Measurements from ENCODE around the gene RTP2.

RTP2 gene

DNA sequence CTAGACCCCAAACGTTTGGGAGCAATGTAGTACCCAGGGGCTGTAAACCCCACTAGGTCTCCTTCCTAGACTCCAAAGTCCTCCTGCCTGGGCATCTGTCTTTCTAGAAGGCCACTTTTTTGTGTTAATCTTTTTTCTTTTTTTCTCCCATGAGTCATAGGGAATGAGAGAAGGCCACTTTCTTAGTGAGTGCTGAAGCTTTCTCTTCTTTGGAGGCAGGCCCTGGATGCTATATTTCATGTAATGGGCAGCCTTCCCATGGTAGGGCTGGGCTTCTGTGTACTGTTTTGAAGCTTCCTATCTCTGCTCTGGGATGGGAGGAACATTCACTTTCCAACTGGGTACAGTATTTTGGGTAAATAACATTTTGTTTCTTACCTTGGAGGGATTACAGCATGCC, 15.2 kb upstream of the RTP2 start:
- Histone ChIP-seq H3K27me3 (replicated peaks) (no peaks in the 10 kb centered on the region), H3K27ac (no peak overlapping the region), H3K4me3 (ENCODE audit: low read depth, low read length) (no peak overlapping the region), H3K36me3 (replicated peaks) (peaks cover 13% of the 10 kb centered on the region)
- DNase-seq: no peak
- in situ Hi-C loops (cut with HindIII; ENCODE audit: low pct_ligation_motif_present, low sequenced_read_pairs): no loop called here
- TF ChIP-seq, protein P1, sequence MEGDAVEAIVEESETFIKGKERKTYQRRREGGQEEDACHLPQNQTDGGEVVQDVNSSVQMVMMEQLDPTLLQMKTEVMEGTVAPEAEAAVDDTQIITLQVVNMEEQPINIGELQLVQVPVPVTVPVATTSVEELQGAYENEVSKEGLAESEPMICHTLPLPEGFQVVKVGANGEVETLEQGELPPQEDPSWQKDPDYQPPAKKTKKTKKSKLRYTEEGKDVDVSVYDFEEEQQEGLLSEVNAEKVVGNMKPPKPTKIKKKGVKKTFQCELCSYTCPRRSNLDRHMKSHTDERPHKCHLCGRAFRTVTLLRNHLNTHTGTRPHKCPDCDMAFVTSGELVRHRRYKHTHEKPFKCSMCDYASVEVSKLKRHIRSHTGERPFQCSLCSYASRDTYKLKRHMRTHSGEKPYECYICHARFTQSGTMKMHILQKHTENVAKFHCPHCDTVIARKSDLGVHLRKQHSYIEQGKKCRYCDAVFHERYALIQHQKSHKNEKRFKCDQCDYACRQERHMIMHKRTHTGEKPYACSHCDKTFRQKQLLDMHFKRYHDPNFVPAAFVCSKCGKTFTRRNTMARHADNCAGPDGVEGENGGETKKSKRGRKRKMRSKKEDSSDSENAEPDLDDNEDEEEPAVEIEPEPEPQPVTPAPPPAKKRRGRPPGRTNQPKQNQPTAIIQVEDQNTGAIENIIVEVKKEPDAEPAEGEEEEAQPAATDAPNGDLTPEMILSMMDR (IDR thresholded peaks at IDR 0.05; ENCODE audit: low read depth, low read length, missing control alignments): no peak

DNA sequence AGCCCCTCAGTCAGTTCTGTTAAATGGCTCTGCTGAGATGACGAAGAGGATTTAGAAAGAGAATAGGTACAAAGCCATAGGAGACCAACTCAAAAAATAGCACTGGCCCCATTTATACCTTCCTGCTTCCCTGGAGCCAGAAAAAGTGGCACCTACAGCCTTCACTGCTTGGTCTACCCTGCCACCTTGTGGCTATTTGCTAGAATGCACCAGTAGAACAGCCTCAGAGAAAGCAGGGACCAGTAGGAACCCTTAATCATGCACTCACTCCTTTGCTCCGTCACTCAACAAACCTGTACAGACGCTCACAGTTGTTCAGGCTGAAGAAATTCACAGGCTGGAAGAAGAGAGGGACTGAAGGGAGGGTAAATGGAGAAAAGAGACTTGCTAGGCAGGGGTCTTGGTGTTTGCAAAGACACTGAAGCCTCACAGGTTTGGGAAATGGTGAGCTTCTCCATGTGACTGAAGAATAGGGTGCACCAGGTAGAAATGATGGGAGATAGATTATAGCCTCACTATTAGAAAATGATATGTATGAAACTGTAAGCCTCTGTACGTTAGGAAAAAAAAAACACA, 12.1 kb upstream of the RTP2 start:
- Histone ChIP-seq H3K27me3 (replicated peaks) (no peaks in the 10 kb centered on the region), H3K4me3 (ENCODE audit: low read depth, low read length) (no peak overlapping the region), H3K27ac (no peak overlapping the region), H3K36me3 (replicated peaks) (no peaks in the 10 kb centered on the region)
- peak; percentile 77 for DNase-seq
- TF ChIP-seq, protein P1 (IDR thresholded peaks at IDR 0.05; ENCODE audit: low read depth, low read length, missing control alignments): peak; percentile 93
- in situ Hi-C loops (cut with HindIII; ENCODE audit: low pct_ligation_motif_present, low sequenced_read_pairs): no loop called here

DNA sequence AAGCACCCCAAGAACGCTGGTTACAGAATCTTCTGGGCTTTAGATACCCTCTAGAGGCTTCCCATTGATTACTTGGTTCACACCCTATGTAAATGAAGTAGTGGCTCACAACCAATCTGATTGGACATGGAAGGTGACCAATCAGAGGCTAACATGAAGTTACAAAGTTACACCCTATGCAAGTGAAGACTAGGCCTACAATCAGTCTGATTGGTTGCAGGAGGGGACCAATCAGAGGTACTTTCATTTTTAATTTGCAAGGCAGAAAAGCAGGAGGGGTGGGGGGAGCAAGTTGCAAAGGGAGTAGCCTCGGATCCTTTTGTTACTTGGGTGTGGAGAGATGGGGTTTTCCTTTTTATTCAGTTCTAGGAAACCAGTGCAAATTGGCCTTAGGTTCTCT, 11.1 kb upstream of the RTP2 start:
- H3K27me3 ChIP-seq (replicated peaks): no peaks in the 10 kb centered on the region
- peak; percentile 31 for DNase-seq
- no peaks in the 10 kb centered on the region for H3K36me3 ChIP-seq (replicated peaks)
- in situ Hi-C loops (cut with HindIII; ENCODE audit: low pct_ligation_motif_present, low sequenced_read_pairs): no loop called here
- TF ChIP-seq, protein P1 (IDR thresholded peaks at IDR 0.05; ENCODE audit: low read depth, low read length, missing control alignments): no peak
- no peak overlapping the region for H3K27ac ChIP-seq
- H3K4me3 ChIP-seq (ENCODE audit: low read depth, low read length): no peak overlapping the region

DNA sequence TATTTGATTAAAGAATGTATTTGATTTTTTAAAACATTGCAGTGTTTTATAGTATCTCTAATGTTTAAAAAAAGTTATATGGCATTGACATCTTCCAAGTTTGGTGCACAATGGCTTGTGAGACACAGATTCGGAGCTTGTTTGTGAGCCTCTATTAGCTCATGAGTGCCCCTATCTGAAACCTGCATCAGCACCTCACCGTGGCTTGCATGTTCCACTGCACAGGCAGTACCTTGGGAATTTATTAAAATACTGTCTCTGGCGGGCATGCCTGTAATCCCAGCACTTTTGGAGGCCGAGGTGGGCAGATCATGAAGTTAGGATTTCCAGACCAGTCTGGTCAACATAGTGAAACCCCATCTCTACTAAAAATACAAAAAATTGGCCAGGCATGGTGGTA, 6.8 kb upstream of the RTP2 start:
- no peak for DNase-seq
- H3K36me3 ChIP-seq (replicated peaks): no peaks in the 10 kb centered on the region
- no peak overlapping the region for H3K4me3 ChIP-seq (ENCODE audit: low read depth, low read length)
- no peak overlapping the region for H3K27ac ChIP-seq
- no peaks in the 10 kb centered on the region for H3K27me3 ChIP-seq (replicated peaks)
- in situ Hi-C loops (cut with HindIII; ENCODE audit: low pct_ligation_motif_present, low sequenced_read_pairs): no loop called here
- TF ChIP-seq, protein P1 (IDR thresholded peaks at IDR 0.05; ENCODE audit: low read depth, low read length, missing control alignments): peak; percentile 42

DNA sequence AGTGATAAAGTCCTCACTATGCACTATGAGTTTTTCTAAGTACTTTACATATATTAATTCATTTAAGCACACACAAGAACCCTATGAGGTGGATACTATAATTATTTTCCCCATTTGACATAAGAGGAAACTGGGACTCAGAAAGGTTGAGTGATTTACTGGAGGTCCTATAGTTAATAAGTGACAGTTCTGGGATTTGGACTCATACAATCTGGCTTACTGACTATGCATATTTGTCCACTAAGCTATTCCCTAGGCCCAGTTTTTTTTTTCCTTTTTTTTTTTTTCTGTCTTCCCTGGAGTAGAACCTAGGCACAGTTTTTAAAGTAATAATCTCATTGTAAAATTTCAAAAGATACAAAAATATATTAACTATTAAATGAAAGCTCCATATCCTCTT, 6.3 kb upstream of the RTP2 start:
- Histone ChIP-seq H3K4me3 (ENCODE audit: low read depth, low read length) (no peak overlapping the region), H3K27ac (no peak overlapping the region), H3K36me3 (replicated peaks) (no peaks in the 10 kb centered on the region), H3K27me3 (replicated peaks) (no peaks in the 10 kb centered on the region)
- DNase-seq: no peak
- in situ Hi-C loops (cut with HindIII; ENCODE audit: low pct_ligation_motif_present, low sequenced_read_pairs): no loop called here
- TF ChIP-seq, protein P1 (IDR thresholded peaks at IDR 0.05; ENCODE audit: low read depth, low read length, missing control alignments): no peak

DNA sequence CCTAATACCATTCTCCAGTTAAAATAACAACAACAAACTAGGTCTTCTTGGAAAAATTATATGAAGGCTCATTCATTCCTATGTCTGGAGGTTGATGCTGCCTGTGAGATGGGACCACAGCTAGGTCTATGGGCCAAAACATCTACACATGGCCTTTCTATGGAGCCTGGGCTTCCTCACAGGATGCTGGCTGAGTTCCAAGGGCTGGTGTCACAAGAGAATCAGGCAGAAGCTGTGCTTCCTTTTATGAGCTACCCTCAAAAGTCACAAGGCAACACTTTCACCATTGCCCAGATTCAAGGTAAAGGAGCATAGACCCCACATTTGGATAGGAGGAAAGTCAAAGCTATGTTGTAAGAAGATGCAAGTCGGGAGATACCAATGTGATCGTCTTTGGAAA, 4.6 kb upstream of the RTP2 start:
- Histone ChIP-seq H3K4me3 (ENCODE audit: low read depth, low read length) (no peak overlapping the region), H3K36me3 (replicated peaks) (no peaks in the 10 kb centered on the region), H3K27me3 (replicated peaks) (no peaks in the 10 kb centered on the region), H3K27ac (no peak overlapping the region)
- TF ChIP-seq, protein P1 (IDR thresholded peaks at IDR 0.05; ENCODE audit: low read depth, low read length, missing control alignments): no peak
- in situ Hi-C loops (cut with HindIII; ENCODE audit: low pct_ligation_motif_present, low sequenced_read_pairs): no loop called here
- no peak for DNase-seq
